H1 (cell line): ENCODE measurements around the gene ABCB10. TPM values are rescaled to one million over a fixed set of nuclear protein-coding genes. Genes with fewer than 3 reads are reported as not detected.

Source experiments
- CTCF ChIA-PET: fragments of 300-600 bp; sonication (Branson Sonifier 250); formaldehyde crosslinking; loops from one replicate; lab custom pipeline; 2021; ENCODE audit not compliant: partially characterized antibody; lab: Charles Lee
- POLR2A ChIA-PET: fragments of 300-600 bp; sonication (Branson Sonifier 250); formaldehyde crosslinking; loops from one replicate; lab custom pipeline; 2021; ENCODE audit warnings: inconsistent platforms; ENCODE audit not compliant: partially characterized antibody; lab: Charles Lee
- DNase-seq, 2 experiments: peaks; one replicate each; pipeline versions ENCODE4 v3.0.0 to v3.0.0-alpha.2; 2010 to 2022; ENCODE audit warnings: low spot score in 2 of 2, low read depth in 1 of 2, mixed read lengths in 1 of 2
- FAIRE-seq: peaks from 2 replicates; lab custom pipeline; 2011; peaks lifted over from hg19 to GRCh38; lab: Jason Lieb, UNC
- H2AFZ ChIP-seq: 2 replicates; pipeline ENCODE4 v1.8.1; 2012; ENCODE audit warnings: low read length, inconsistent platforms
- H2AK5ac ChIP-seq: 2 replicates; pipeline ENCODE4 v1.6.1; 2013; ENCODE audit warnings: low read depth, low read length
- H2BK120ac ChIP-seq: replicated peaks from 2 replicates; pipeline ENCODE3; 2013; ENCODE audit warnings: low read depth, low read length, inconsistent platforms
- H2BK12ac ChIP-seq: 2 replicates; pipeline ENCODE4 v1.6.1; 2013; ENCODE audit warnings: low read depth, low read length
- H2BK15ac ChIP-seq: 2 replicates; pipeline ENCODE4 v1.6.1; 2013; ENCODE audit warnings: low read length
- H2BK20ac ChIP-seq: 2 replicates; pipeline ENCODE4 v1.6.1; 2013; ENCODE audit warnings: low read length
- H2BK5ac ChIP-seq: 2 replicates; pipeline ENCODE4 v1.6.1; 2013; ENCODE audit warnings: low read depth, low read length
- H3K14ac ChIP-seq: 2 replicates; pipeline ENCODE4 v1.6.1; 2013; ENCODE audit warnings: inconsistent platforms; ENCODE audit not compliant: insufficient read length
- H3K18ac ChIP-seq: 2 replicates; pipeline ENCODE4 v1.6.1; 2013; ENCODE audit warnings: low read length; ENCODE audit errors: extremely low read depth
- H3K23ac ChIP-seq: 2 replicates; pipeline ENCODE4 v1.6.1; 2013; ENCODE audit warnings: inconsistent platforms; ENCODE audit not compliant: insufficient read length
- H3K23me2 ChIP-seq: 2 replicates; pipeline ENCODE4 v1.6.1; 2013; ENCODE audit warnings: low read depth, low read length
- H3K27ac ChIP-seq: 2 replicates; pipeline ENCODE4 v1.6.1; 2011; ENCODE audit warnings: low read depth, low read length, inconsistent platforms
- H3K27me3 ChIP-seq, 4 experiments: replicated peaks in 1 of 4; 1 replicate in 1 of 4; 2 replicates in 3 of 4; pipeline versions ENCODE4 v1.6.1 to v1.8.1; 2011 to 2013; ENCODE audit warnings: low read length in 3 of 4, mild to moderate bottlenecking in 3 of 4, inconsistent platforms in 2 of 4, mixed read lengths in 2 of 4, moderate library complexity in 1 of 4; ENCODE audit not compliant: control insufficient read depth in 3 of 4, insufficient read depth in 3 of 4; ENCODE audit errors: extremely low read depth in 1 of 4
- H3K36me3 ChIP-seq, 4 experiments: 2 replicates each; pipeline versions ENCODE4 v1.6.1 to v1.8.1; 2011 to 2013; ENCODE audit warnings: mild to moderate bottlenecking in 4 of 4, low read length in 3 of 4, moderate library complexity in 2 of 4, control low read depth in 1 of 4, inconsistent platforms in 1 of 4; ENCODE audit not compliant: insufficient read depth in 4 of 4, control insufficient read depth in 2 of 4
- H3K4ac ChIP-seq: replicated peaks from 2 replicates; pipeline ENCODE3; 2013; ENCODE audit warnings: low read length, low read depth, mixed read lengths, inconsistent platforms; ENCODE audit not compliant: insufficient read length
- H3K4me1 ChIP-seq, 4 experiments: replicated peaks in 1 of 4; 1 replicate in 1 of 4; 2 replicates in 3 of 4; pipeline versions ENCODE4 v1.6.1 to v1.8.1; 2011 to 2013; ENCODE audit warnings: low read length in 3 of 4, inconsistent platforms in 2 of 4, mixed read lengths in 1 of 4; ENCODE audit not compliant: insufficient read depth in 4 of 4, control insufficient read depth in 3 of 4
- H3K4me2 ChIP-seq, 2 experiments: 2 replicates each; pipeline versions ENCODE4 v1.6.1 to v1.8.1; 2011 to 2013; ENCODE audit warnings: low read depth in 2 of 2, low read length in 2 of 2, control low read depth in 1 of 2, inconsistent platforms in 1 of 2, mild to moderate bottlenecking in 1 of 2; ENCODE audit not compliant: insufficient read depth in 1 of 2
- H3K4me3 ChIP-seq, 4 experiments: fragments of 200-600, 300-600 bp in 1 of 4; sonication (generic), shearing (Covaris generic), sonication (Bioruptor Twin) in 1 of 4; 2 replicates each; pipeline versions ENCODE4 v1.5.1 to v1.8.1; 2011 to 2016; ENCODE audit warnings: low read length in 4 of 4, low read depth in 3 of 4, control low read depth in 2 of 4, inconsistent platforms in 2 of 4, mild to moderate bottlenecking in 2 of 4, mixed read lengths in 1 of 4, moderate library complexity in 1 of 4; ENCODE audit not compliant: insufficient read depth in 2 of 4; ENCODE audit errors: extremely low read depth in 1 of 4
- H3K56ac ChIP-seq: replicated peaks from 2 replicates; pipeline ENCODE3; 2013; ENCODE audit warnings: low read depth, mild to moderate bottlenecking, mixed read lengths, low read length, inconsistent platforms; ENCODE audit not compliant: insufficient read length
- H3K79me1 ChIP-seq: 2 replicates; pipeline ENCODE4 v1.6.1; 2013; ENCODE audit warnings: low read depth, low read length, control low read depth
- H3K79me2 ChIP-seq, 2 experiments: 2 replicates each; pipeline versions ENCODE4 v1.6.1 to v1.8.1; 2012 to 2013; ENCODE audit warnings: low read length in 2 of 2, mild to moderate bottlenecking in 2 of 2, inconsistent platforms in 1 of 2; ENCODE audit not compliant: insufficient read depth in 2 of 2, control insufficient read depth in 1 of 2
- H3K9ac ChIP-seq, 4 experiments: replicated peaks in 1 of 4; 1 replicate in 1 of 4; 2 replicates in 3 of 4; pipeline versions ENCODE4 v1.6.1 to v1.8.1; 2011 to 2013; ENCODE audit warnings: low read depth in 3 of 4, low read length in 3 of 4, control low read depth in 2 of 4, mild to moderate bottlenecking in 2 of 4, moderate library complexity in 2 of 4, inconsistent platforms in 1 of 4; ENCODE audit errors: extremely low read depth in 1 of 4
- H3K9me3 ChIP-seq, 2 experiments: 2 replicates each; pipeline versions ENCODE4 v1.6.1 to v1.8.1; 2012 to 2013; ENCODE audit warnings: mild to moderate bottlenecking in 2 of 2, moderate library complexity in 2 of 2, control low read depth in 1 of 2, inconsistent platforms in 1 of 2, low read depth in 1 of 2, low read length in 1 of 2, mixed read lengths in 1 of 2; ENCODE audit not compliant: insufficient read depth in 2 of 2
- H4K20me1 ChIP-seq, 2 experiments: replicated peaks in 1 of 2; 2 replicates each; pipeline versions ENCODE3 to v1.8.1; 2011 to 2013; ENCODE audit warnings: inconsistent platforms in 2 of 2, low read length in 2 of 2, mild to moderate bottlenecking in 1 of 2; ENCODE audit not compliant: insufficient read depth in 2 of 2, control insufficient read depth in 1 of 2
- H4K5ac ChIP-seq: 2 replicates; pipeline ENCODE4 v1.6.1; 2013; ENCODE audit warnings: low read length, low read depth, mixed read lengths, inconsistent platforms; ENCODE audit not compliant: insufficient read length
- H4K8ac ChIP-seq: 2 replicates; pipeline ENCODE4 v1.8.0; 2013; ENCODE audit warnings: mild to moderate bottlenecking, moderate library complexity, low read length, inconsistent platforms; ENCODE audit not compliant: insufficient read depth; ENCODE audit errors: extremely low read depth
- H4K91ac ChIP-seq: replicated peaks from 2 replicates; pipeline ENCODE3; 2013; ENCODE audit warnings: low read length, mixed read lengths, inconsistent platforms; ENCODE audit not compliant: insufficient read length
- CEBPB ChIP-seq: IDR thresholded peaks from 2 replicates; pipeline ENCODE4 v1.6.1; 2012; ENCODE audit warnings: low read depth, low read length
- CHD1 ChIP-seq: IDR thresholded peaks from 2 replicates; pipeline ENCODE4 v1.6.1; 2012; ENCODE audit warnings: low read depth, low read length, improper control_type of control experiment
- CREB1 ChIP-seq: IDR thresholded peaks from 2 replicates; pipeline ENCODE4 v1.6.1; 2012; ENCODE audit warnings: inconsistent platforms
- JUN ChIP-seq: IDR thresholded peaks from 2 replicates; pipeline ENCODE4 v1.6.1; 2011; ENCODE audit warnings: low read depth, mild to moderate bottlenecking, improper control_type of control experiment, low read length
- MAFK ChIP-seq: IDR thresholded peaks from 2 replicates; pipeline ENCODE4 v1.6.1; 2012; ENCODE audit warnings: low read depth, mild to moderate bottlenecking, improper control_type of control experiment, low read length
- RBBP5 ChIP-seq: IDR thresholded peaks from 2 replicates; pipeline ENCODE4 v1.7.1; 2012; ENCODE audit warnings: low read depth, mild to moderate bottlenecking, inconsistent platforms, low read length, moderate library complexity, borderline replicate concordance
- SP2 ChIP-seq: IDR thresholded peaks from 2 replicates; pipeline ENCODE4 v1.6.1; 2012; ENCODE audit warnings: mild to moderate bottlenecking, low read length, inconsistent platforms
- SRF ChIP-seq: IDR thresholded peaks from 2 replicates; pipeline ENCODE4 v1.6.1; 2011; ENCODE audit warnings: mild to moderate bottlenecking, low read depth, low read length, moderate library complexity
- WGBS, 2 experiments: shearing (Covaris generic) in 1 of 2; methylation state at CpG; one replicate each; pipeline versions ENCODE4 v1.1.6 to v1.1.7; 2013 to 2015; ENCODE audit warnings: low lambda C conversion rate in 2 of 2, mixed read lengths in 2 of 2, inconsistent platforms in 1 of 2, low coverage in 1 of 2, missing lambda C conversion rate in 1 of 2; ENCODE audit not compliant: insufficient replicate concordance in 2 of 2, insufficient coverage in 1 of 2, insufficient read length in 1 of 2; ENCODE audit errors: extremely low coverage in 1 of 2, missing lambda C conversion rate in 1 of 2; 5-methylcytosine and 5-hydroxymethylcytosine counted together
- polyA plus RNA-seq, 7 experiments: library from polyadenylated mRNA; depleted of rRNA in 3 of 7; stranded (reverse) in 5 of 7; unstranded in 2 of 7; fragments of >200 nt in 5 of 7; fragments of 200-250 nt in 2 of 7; gene quantifications; 1 replicate in 5 of 7; 2 replicates in 1 of 7; 4 replicates in 1 of 7; pipeline versions ENCODE4 v1.2.1 to v1.2.3, GENCODE V29; 2011 to 2013; ENCODE audit warnings: missing spikeins in 2 of 7, mixed read lengths in 2 of 7
- total RNA-seq: library from RNA; stranded (reverse); fragmentation: NEBNext Ultra II Directional; extraction: Animal tissue kit (Norgen Biotek cat#: 25700); gene quantifications from 2 replicates; pipeline ENCODE4 v1.2.1, GENCODE V29; 2021

The ABCB10 gene
- total and polyA plus RNA-seq, 2 of the 8 experiments (the other 6 are each of a cell fraction or from before 2014, with no cell fraction given), result 3.6 to 11.9 TPM

- FAIRE-seq, result no peak
- H2AFZ ChIP-seq, result no peak overlapping the region
- no peaks in the 10 kb centered on the region for H3K79me1 ChIP-seq
- H4K5ac ChIP-seq, result no peak overlapping the region
- no peaks in the 10 kb centered on the region for H3K23me2 ChIP-seq
- no peaks in the 10 kb centered on the region for H3K9me3 ChIP-seq
- no peak for DNase-seq
- no peak overlapping the region for H2BK120ac ChIP-seq
- no peaks in the 10 kb centered on the region for H3K27me3 ChIP-seq
- H3K4me2 ChIP-seq, result no peak overlapping the region
- TF ChIP-seq JUN (no peak), CREB1 (no peak), RBBP5 (no peak), SP2 (no peak), CHD1 (no peak), CEBPB (no peak), SRF (no peak), MAFK (no peak)
- H3K79me2 ChIP-seq, result no peaks in the 10 kb centered on the region
- no peak overlapping the region for H3K18ac ChIP-seq
- peaks cover 1 to 54% (median 23%) of the 10 kb centered on the region in 4 experiments; a peak in 5 of 8 replicates for H3K36me3 ChIP-seq
- H3K14ac ChIP-seq, result no peak overlapping the region
- H2BK5ac ChIP-seq, result no peak overlapping the region
- POLR2A ChIA-PET, result no interaction called here
- no peak overlapping the region for H3K27ac ChIP-seq
- no peak overlapping the region for H3K9ac ChIP-seq
- H3K4ac ChIP-seq, result no peak overlapping the region
- no peak overlapping the region for H2BK15ac ChIP-seq
- WGBS, 2 experiments, result 90% methylated on average over 2 of the region's 2 CpGs; no CpG with 5 or more reads in 1 of the 2 experiments
- H2AK5ac ChIP-seq, result no peak overlapping the region
- H3K56ac ChIP-seq, result no peak overlapping the region
- H3K4me3 ChIP-seq, result no peak overlapping the region
- H4K8ac ChIP-seq, result no peak overlapping the region
- no peaks in the 10 kb centered on the region for H3K4me1 ChIP-seq
- no peak overlapping the region for H2BK20ac ChIP-seq
- no peak overlapping the region for H4K91ac ChIP-seq
- H4K20me1 ChIP-seq, result peaks cover 0 to 4% of the 10 kb centered on the region in 2 experiments
- H3K23ac ChIP-seq, result no peak overlapping the region
- CTCF ChIA-PET, result interaction anchor here (0.6 to 1.0 kb wide), 2 partner anchors 20 to 30 kb away, joined by 3 read pairs; no protein-coding TSS in a partner anchor
- H2BK12ac ChIP-seq, result no peak overlapping the region
These were observed 84.0 kb downstream of the ABCB10 start for GRCh38 chr1:229474509-229474908.
